ENCODE measurements around the gene CAPN12. TPM values are rescaled to one million over a fixed set of nuclear protein-coding genes. Genes with fewer than 3 reads are reported as not detected.

Gene CAPN12
- polyA plus RNA-seq, 2 of the 4 experiments (the other 2 are of a cell fraction): 10.0 to 11.7 TPM

- 91% methylated on average over 15 of the region's 15 CpGs for WGBS (ENCODE audit: missing lambda C conversion rate)
- POLR2A ChIA-PET: interaction anchor here (1.2 kb wide), 1 partner anchor 29 kb away, joined by 3 read pairs; no protein-coding TSS in a partner anchor
- TF ChIP-seq, protein P1, sequence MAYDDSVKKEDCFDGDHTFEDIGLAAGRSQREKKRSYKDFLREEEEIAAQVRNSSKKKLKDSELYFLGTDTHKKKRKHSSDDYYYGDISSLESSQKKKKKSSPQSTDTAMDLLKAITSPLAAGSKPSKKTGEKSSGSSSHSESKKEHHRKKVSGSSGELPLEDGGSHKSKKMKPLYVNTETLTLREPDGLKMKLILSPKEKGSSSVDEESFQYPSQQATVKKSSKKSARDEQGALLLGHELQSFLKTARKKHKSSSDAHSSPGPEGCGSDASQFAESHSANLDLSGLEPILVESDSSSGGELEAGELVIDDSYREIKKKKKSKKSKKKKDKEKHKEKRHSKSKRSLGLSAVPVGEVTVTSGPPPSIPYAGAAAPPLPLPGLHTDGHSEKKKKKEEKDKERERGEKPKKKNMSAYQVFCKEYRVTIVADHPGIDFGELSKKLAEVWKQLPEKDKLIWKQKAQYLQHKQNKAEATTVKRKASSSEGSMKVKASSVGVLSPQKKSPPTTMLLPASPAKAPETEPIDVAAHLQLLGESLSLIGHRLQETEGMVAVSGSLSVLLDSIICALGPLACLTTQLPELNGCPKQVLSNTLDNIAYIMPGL (CRISPR knock-in tag; IDR thresholded peaks at IDR 0.05; ENCODE audit: borderline replicate concordance): no peak
- TF ChIP-seq HOXA7 (CRISPR knock-in tag; IDR thresholded peaks at IDR 0.05): 0 out of 2 replicates have a peak, but pooled peaks have one; percentile 15
- TF ChIP-seq MYC (IDR thresholded peaks at IDR 0.05; ENCODE audit: borderline replicate concordance, low read length): no peak
- TF ChIP-seq MAFK (IDR thresholded peaks at IDR 0.05; ENCODE audit: partially characterized antibody): no peak
- no peak for TF ChIP-seq TFCP2L1 (CRISPR knock-in tag; IDR thresholded peaks at IDR 0.05)
- no peak for TF ChIP-seq CHD4 (IDR thresholded peaks at IDR 0.05; ENCODE audit: borderline replicate concordance)
- no peak for TF ChIP-seq FOSL2 (IDR thresholded peaks at IDR 0.05)
- TF ChIP-seq FOSL2 (CRISPR knock-in tag; IDR thresholded peaks at IDR 0.05): no peak
- TF ChIP-seq CHD2 (IDR thresholded peaks at IDR 0.05; ENCODE audit: low read length, partially characterized antibody): no peak
- TF ChIP-seq, protein P2, sequence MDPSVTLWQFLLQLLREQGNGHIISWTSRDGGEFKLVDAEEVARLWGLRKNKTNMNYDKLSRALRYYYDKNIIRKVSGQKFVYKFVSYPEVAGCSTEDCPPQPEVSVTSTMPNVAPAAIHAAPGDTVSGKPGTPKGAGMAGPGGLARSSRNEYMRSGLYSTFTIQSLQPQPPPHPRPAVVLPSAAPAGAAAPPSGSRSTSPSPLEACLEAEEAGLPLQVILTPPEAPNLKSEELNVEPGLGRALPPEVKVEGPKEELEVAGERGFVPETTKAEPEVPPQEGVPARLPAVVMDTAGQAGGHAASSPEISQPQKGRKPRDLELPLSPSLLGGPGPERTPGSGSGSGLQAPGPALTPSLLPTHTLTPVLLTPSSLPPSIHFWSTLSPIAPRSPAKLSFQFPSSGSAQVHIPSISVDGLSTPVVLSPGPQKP (IDR thresholded peaks at IDR 0.05; ENCODE audit: low read depth, low read length): no peak
- TF ChIP-seq EHF (CRISPR knock-in tag; IDR thresholded peaks at IDR 0.05): no peak
- no peak for TF ChIP-seq HEYL (CRISPR knock-in tag; IDR thresholded peaks at IDR 0.05)
- TF ChIP-seq SMC3 (IDR thresholded peaks at IDR 0.05): no peak
- no peak for TF ChIP-seq SREBF2 (IDR thresholded peaks at IDR 0.05)
- TF ChIP-seq, protein P3, sequence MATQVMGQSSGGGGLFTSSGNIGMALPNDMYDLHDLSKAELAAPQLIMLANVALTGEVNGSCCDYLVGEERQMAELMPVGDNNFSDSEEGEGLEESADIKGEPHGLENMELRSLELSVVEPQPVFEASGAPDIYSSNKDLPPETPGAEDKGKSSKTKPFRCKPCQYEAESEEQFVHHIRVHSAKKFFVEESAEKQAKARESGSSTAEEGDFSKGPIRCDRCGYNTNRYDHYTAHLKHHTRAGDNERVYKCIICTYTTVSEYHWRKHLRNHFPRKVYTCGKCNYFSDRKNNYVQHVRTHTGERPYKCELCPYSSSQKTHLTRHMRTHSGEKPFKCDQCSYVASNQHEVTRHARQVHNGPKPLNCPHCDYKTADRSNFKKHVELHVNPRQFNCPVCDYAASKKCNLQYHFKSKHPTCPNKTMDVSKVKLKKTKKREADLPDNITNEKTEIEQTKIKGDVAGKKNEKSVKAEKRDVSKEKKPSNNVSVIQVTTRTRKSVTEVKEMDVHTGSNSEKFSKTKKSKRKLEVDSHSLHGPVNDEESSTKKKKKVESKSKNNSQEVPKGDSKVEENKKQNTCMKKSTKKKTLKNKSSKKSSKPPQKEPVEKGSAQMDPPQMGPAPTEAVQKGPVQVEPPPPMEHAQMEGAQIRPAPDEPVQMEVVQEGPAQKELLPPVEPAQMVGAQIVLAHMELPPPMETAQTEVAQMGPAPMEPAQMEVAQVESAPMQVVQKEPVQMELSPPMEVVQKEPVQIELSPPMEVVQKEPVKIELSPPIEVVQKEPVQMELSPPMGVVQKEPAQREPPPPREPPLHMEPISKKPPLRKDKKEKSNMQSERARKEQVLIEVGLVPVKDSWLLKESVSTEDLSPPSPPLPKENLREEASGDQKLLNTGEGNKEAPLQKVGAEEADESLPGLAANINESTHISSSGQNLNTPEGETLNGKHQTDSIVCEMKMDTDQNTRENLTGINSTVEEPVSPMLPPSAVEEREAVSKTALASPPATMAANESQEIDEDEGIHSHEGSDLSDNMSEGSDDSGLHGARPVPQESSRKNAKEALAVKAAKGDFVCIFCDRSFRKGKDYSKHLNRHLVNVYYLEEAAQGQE (IDR thresholded peaks at IDR 0.05): no peak
- TF ChIP-seq POLR2A (IDR thresholded peaks at IDR 0.05; ENCODE audit: low read length): no peak
- TF ChIP-seq FOSB (CRISPR knock-in tag; IDR thresholded peaks at IDR 0.05): no peak
- TF ChIP-seq, protein P4, sequence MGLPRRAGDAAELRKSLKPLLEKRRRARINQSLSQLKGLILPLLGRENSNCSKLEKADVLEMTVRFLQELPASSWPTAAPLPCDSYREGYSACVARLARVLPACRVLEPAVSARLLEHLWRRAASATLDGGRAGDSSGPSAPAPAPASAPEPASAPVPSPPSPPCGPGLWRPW (IDR thresholded peaks at IDR 0.05): no peak
- no peak for TF ChIP-seq KDM5A (IDR thresholded peaks at IDR 0.05)
- TF ChIP-seq RCOR1 (IDR thresholded peaks at IDR 0.05; ENCODE audit: low read depth, low read length): no peak
- TF ChIP-seq CBX8 (IDR thresholded peaks at IDR 0.05): no peak
- 0 out of 2 replicates have a peak, but pooled peaks have one; percentile 54 for TF ChIP-seq POLR2AphosphoS2 (conservative IDR thresholded peaks at IDR 0.05; ENCODE audit: low read length)
- no peak for TF ChIP-seq NR3C1 (IDR thresholded peaks at IDR 0.05)
- no peak for TF ChIP-seq ZC3H11A (IDR thresholded peaks at IDR 0.05)
- no peak for TF ChIP-seq HDAC2 (IDR thresholded peaks at IDR 0.05)
- no peak for TF ChIP-seq RARB (CRISPR knock-in tag; IDR thresholded peaks at IDR 0.05)
- peak; percentile 63; the same call in 1 of the 2 replicates for TF ChIP-seq KDM1A (IDR thresholded peaks at IDR 0.05; ENCODE audit: low read depth)
- TF ChIP-seq, protein P5, sequence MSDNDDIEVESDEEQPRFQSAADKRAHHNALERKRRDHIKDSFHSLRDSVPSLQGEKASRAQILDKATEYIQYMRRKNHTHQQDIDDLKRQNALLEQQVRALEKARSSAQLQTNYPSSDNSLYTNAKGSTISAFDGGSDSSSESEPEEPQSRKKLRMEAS (IDR thresholded peaks at IDR 0.05): no peak
- no peak for TF ChIP-seq PHF8 (IDR thresholded peaks at IDR 0.05; ENCODE audit: borderline replicate concordance, low read depth)
- TF ChIP-seq, protein P6, sequence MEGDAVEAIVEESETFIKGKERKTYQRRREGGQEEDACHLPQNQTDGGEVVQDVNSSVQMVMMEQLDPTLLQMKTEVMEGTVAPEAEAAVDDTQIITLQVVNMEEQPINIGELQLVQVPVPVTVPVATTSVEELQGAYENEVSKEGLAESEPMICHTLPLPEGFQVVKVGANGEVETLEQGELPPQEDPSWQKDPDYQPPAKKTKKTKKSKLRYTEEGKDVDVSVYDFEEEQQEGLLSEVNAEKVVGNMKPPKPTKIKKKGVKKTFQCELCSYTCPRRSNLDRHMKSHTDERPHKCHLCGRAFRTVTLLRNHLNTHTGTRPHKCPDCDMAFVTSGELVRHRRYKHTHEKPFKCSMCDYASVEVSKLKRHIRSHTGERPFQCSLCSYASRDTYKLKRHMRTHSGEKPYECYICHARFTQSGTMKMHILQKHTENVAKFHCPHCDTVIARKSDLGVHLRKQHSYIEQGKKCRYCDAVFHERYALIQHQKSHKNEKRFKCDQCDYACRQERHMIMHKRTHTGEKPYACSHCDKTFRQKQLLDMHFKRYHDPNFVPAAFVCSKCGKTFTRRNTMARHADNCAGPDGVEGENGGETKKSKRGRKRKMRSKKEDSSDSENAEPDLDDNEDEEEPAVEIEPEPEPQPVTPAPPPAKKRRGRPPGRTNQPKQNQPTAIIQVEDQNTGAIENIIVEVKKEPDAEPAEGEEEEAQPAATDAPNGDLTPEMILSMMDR (IDR thresholded peaks at IDR 0.05): no peak
- TF ChIP-seq ESRRA (IDR thresholded peaks at IDR 0.05; ENCODE audit: borderline replicate concordance, low read length): peak; percentile 85
- DNase-seq (ENCODE audit: low read depth in 1 of 2, low spot score in 1 of 2): no peak
- no peak for ATAC-seq
- Histone ChIP-seq H3K9me3 (no peaks in the 10 kb centered on the region), H3K27ac (peak overlapping the region in 1 of 2 experiments; percentile 50; a peak in 3 of 6 replicates), H3K4me1 (peaks cover 41% of the 10 kb centered on the region), H3K4me2 (no peak overlapping the region), H3K4me3 (no peak overlapping the region)
- CTCF ChIA-PET: interaction anchor here (0.7 to 38.0 kb wide), 11 partner anchors 4 to 309 kb away, joined by 3 to 764 read pairs (median 7); partner anchors contain the start of genes FAM98C, MRPS12 and SARS2
- no peak for FAIRE-seq
These were observed 32.0 kb downstream of the CAPN12 start for GRCh38 chr19:38712161-38712748.
